Suprapubic skin (tissue), 4 donors: ENCODE data around the gene PNN. TPM values are rescaled to one million over a fixed set of nuclear protein-coding genes. Genes with fewer than 3 reads are reported as not detected.
"Not testable (repeated sequence)": the region's sequence is repeated elsewhere in the genome, so short reads cannot be mapped to it uniquely, and the experiment has no call there.

Experiments used
- DNase-seq, 2 donors: peaks; one replicate each; pipeline ENCODE4 v3.0.0-alpha.2; 2019; ENCODE audit warnings: low spot score in 2 of 2
- H3K27ac ChIP-seq: fragments of 200-600 bp; sonication (generic); one replicate; pipeline ENCODE4 v1.5.1; 2019
- H3K27me3 ChIP-seq: fragments of 200-600 bp; sonication (generic); one replicate; pipeline ENCODE4 v1.5.1; 2019
- H3K36me3 ChIP-seq: fragments of 200-600 bp; sonication (generic); one replicate; pipeline ENCODE4 v1.5.1; 2019
- H3K4me1 ChIP-seq: fragments of 200-600 bp; sonication (generic); one replicate; pipeline ENCODE4 v1.5.1; 2019
- H3K4me3 ChIP-seq: fragments of 200-600 bp; sonication (generic); one replicate; pipeline ENCODE4 v1.5.1; 2019; ENCODE audit warnings: mild to moderate bottlenecking
- H3K9me3 ChIP-seq: fragments of 200-600 bp; sonication (generic); one replicate; pipeline ENCODE4 v1.5.1; 2019
- EP300 ChIP-seq: sonication (generic); formaldehyde crosslinking; IDR thresholded peaks from one replicate; pipeline ENCODE4 v1.6.1; 2017; ENCODE audit warnings: antibody characterized with exemption
- POLR2A ChIP-seq, 2 donors: fragments of 450-650 bp; IDR thresholded peaks; one replicate each; pipeline ENCODE4 v1.6.1; 2017; ENCODE audit warnings: antibody characterized with exemption in 2 of 2, mild to moderate bottlenecking in 2 of 2, moderate library complexity in 2 of 2
- POLR2AphosphoS5 ChIP-seq, 3 donors: sonication (generic); formaldehyde crosslinking; IDR thresholded peaks; one replicate each; pipeline ENCODE4 v1.6.1; 2017; ENCODE audit warnings: antibody characterized with exemption in 3 of 3
- WGBS: methylation state at CpG from one replicate; pipeline ENCODE4 v1.1.5; 2018; 5-methylcytosine and 5-hydroxymethylcytosine counted together
- total RNA-seq, 4 donors: library from RNA; depleted of rRNA; stranded (reverse); fragments of >200 nt; gene quantifications; one replicate each; pipeline ENCODE4 v1.1.0, GENCODE V29; 2016
- TF ChIP-seq, protein P1 (sequence below), 2 donors: fragments of 200-600 bp in 1 of 2; fragments of 450-650 bp in 1 of 2; sonication (generic) in 1 of 2; IDR thresholded peaks; one replicate each; pipeline ENCODE4 v1.5.1; 2016 to 2019; ENCODE audit warnings: antibody characterized with exemption in 2 of 2, mild to moderate bottlenecking in 1 of 2, moderate library complexity in 1 of 2

Gene PNN
- 10 to 100 TPM; 24.8 to 63.3 (median 26.4) TPM for total RNA-seq

DNA sequence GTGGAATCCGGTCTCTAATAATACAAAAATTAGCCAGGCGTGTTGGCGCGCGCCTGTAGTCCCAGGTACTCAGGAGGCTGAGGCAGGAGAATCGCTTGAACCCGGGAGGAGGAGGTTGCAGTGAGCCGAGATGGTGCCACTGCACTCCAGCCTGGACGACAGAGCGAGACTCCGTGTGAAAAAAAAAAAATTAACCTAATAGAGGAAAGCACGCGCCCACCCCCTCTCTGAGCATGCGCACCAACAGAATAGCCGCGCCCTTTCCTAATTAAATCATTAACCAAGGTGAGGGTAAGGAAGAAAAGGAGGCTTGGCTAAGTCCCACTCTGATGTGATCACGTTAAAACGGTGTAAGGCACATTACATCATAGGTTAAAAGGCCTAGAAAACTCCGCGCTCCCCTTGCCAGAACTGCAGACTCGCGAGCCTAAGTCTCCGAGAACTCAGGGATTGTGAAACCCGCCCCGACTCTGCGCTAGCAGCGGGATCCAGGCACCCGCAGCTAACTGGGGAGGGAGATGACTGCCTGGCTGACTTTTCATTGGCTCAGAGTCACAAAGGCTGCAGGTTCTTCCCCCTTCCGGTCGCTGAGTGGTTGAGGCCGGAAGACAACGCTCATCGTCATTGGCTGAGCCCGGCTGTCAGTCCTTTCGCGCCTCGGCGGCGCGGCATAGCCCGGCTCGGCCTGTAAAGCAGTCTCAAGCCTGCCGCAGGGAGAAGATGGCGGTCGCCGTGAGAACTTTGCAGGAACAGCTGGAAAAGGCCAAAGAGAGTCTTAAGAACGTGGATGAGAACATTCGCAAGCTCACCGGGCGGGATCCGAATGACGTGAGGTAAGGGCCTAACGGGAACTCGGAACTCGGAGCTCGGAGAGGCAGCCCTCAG lies at the start of gene PNN:
Gene PNN, plus strand, starts transcription at position 695 of the 885 bp plus-strand sequence. Its CDS starts 26 bp downstream, at position 721.
- H3K27ac ChIP-seq: peak within 1 kb of the TSS; percentile 93
- DNase-seq: peak; percentile 99
- peak within 1 kb of the TSS; percentile 94 for H3K4me3 ChIP-seq
- H3K9me3 ChIP-seq: no peaks in the 10 kb centered on the region
- TF ChIP-seq EP300: no peak
- TF ChIP-seq, protein P1, sequence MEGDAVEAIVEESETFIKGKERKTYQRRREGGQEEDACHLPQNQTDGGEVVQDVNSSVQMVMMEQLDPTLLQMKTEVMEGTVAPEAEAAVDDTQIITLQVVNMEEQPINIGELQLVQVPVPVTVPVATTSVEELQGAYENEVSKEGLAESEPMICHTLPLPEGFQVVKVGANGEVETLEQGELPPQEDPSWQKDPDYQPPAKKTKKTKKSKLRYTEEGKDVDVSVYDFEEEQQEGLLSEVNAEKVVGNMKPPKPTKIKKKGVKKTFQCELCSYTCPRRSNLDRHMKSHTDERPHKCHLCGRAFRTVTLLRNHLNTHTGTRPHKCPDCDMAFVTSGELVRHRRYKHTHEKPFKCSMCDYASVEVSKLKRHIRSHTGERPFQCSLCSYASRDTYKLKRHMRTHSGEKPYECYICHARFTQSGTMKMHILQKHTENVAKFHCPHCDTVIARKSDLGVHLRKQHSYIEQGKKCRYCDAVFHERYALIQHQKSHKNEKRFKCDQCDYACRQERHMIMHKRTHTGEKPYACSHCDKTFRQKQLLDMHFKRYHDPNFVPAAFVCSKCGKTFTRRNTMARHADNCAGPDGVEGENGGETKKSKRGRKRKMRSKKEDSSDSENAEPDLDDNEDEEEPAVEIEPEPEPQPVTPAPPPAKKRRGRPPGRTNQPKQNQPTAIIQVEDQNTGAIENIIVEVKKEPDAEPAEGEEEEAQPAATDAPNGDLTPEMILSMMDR (IDR thresholded peaks at IDR 0.05): no peak
- peak; percentile 81 to 97 (median 87) for TF ChIP-seq POLR2AphosphoS5 (IDR thresholded peaks at IDR 0.05)
- peak; percentile 77 to 95 for TF ChIP-seq POLR2A (IDR thresholded peaks at IDR 0.05)
- peaks cover 33% of the 10 kb centered on the region for H3K36me3 ChIP-seq
- no peaks in the 10 kb centered on the region for H3K27me3 ChIP-seq
- H3K4me1 ChIP-seq: peaks cover 21% of the 10 kb centered on the region
- 4% methylated on average over 49 of the region's 56 CpGs for WGBS

DNA sequence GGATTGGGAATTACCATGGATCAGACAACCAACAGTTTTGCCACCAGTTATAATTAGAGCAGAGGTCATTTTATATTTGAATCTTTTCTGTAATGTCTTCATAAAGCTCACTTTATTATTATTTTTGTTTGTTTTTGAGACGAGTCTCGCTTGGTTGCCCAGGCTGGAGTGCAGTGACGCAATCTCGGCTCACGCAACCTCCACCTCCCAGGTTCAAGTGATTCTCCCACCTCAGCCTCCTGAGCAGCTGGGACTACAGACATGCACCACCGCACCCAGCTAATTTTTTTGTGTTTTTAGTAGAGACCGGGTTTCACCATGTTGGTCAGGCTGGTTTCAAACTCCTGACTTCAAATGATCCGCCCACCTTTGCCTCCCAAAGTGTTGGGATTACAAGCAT lies 37.2 kb upstream of the PNN start:
- DNase-seq, H3K4me1 ChIP-seq, H3K4me3 ChIP-seq, H3K9me3 ChIP-seq, H3K27me3 ChIP-seq, H3K27ac ChIP-seq: not testable (repeated sequence)
- H3K36me3 ChIP-seq: peaks cover 53% of the 10 kb centered on the region
- 96% methylated on average over 8 of the region's 8 CpGs for WGBS

GRCh38 chr14:39138440-39138839 lies 36.6 kb upstream of the PNN start:
- no peak for DNase-seq
- peaks cover 53% of the 10 kb centered on the region for H3K36me3 ChIP-seq

DNA sequence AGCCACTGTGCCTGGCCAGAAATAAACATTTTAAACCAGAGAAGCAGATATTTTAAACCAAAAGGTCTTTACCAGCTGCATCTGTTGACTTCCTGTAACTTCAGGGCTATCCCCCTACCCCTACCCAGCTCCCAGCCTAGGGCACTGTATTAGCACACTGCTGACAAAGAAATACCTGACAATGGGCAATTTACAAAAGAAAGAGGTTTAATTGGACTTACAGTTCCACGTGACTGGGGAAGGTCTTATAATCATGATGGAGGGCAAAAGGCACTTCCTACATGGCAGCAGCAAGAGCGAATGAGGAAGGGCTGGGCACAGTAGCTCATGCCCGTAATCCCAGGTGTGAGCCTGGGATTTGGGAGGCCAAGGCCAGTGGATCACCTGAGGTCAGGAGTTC lies 34.9 kb upstream of the PNN start:
- H3K36me3 ChIP-seq: peaks cover 45% of the 10 kb centered on the region

More at GRCh38 chr14:39138440-39138839, 36.6 kb upstream of the PNN start:
- WGBS: 91% methylated on average over 1 of the region's 1 CpG
- H3K9me3 ChIP-seq: no peaks in the 10 kb centered on the region
- no peaks in the 10 kb centered on the region for H3K4me1 ChIP-seq
- H3K4me3 ChIP-seq: no peak overlapping the region
- no peak overlapping the region for H3K27ac ChIP-seq
- no peaks in the 10 kb centered on the region for H3K27me3 ChIP-seq
- TF ChIP-seq EP300 (no peak), POLR2AphosphoS5 (IDR thresholded peaks at IDR 0.05) (no peak), POLR2A (IDR thresholded peaks at IDR 0.05) (no peak)
- TF ChIP-seq, protein P1 (IDR thresholded peaks at IDR 0.05): no peak

DNA sequence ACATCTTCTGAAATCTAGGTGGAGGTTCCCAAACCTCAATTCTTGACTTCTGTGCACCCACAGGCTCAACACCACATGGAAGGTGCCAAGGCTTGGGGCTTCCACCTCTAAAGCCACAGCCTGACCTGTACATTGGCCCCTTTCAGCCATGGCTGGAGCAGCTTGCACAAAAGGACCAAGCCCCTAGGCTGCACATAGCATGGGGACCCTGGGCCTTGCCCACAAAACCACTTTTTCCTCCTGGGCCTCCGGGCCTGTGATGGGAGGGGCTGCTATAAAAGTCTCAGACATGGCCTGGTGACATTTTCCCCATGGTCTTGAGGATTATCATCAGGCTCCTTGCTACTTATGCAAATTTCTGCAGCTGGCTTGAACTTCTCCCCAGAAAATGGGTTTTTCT lies 33.4 kb upstream of the PNN start:
- whole genome bisulfite sequencing: 100% methylated on average over 1 of the region's 1 CpG
- not testable (repeated sequence) for H3K9me3 ChIP-seq, H3K27me3 ChIP-seq, H3K4me1 ChIP-seq, H3K4me3 ChIP-seq, DNase-seq, H3K27ac ChIP-seq
- peaks cover 31% of the 10 kb centered on the region for H3K36me3 ChIP-seq

More for the DNA sequence above, 34.9 kb upstream of the PNN start:
- no peaks in the 10 kb centered on the region for H3K27me3 ChIP-seq
- 94% methylated on average over 3 of the region's 3 CpGs for WGBS
- no peaks in the 10 kb centered on the region for H3K9me3 ChIP-seq
- DNase-seq: no peak
- H3K4me1 ChIP-seq: no peaks in the 10 kb centered on the region
- TF ChIP-seq POLR2AphosphoS5 (IDR thresholded peaks at IDR 0.05) (no peak), EP300 (no peak), POLR2A (IDR thresholded peaks at IDR 0.05) (no peak)
- TF ChIP-seq, protein P1 (IDR thresholded peaks at IDR 0.05): no peak
- no peak overlapping the region for H3K4me3 ChIP-seq
- no peak overlapping the region for H3K27ac ChIP-seq

DNA sequence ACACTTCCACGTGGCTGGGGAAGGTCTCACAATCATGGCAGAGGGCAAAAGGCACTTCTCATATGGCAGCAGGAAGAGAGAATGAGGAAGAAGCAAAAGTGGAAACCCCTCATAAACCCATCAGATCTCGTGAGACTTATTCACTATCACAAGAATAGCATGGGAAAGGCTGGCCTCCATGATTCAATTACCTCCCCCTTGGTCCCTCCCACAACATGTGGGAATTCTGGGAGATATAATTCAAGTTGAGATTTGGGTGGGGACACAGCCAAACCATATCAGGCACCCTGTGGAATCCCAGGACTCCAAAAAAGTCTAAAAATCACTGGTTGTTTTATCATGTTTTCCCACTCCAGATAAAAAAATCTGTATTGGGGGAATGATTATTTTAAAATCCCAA lies 31.8 kb upstream of the PNN start:
- WGBS: 80% methylated on average over 2 of the region's 2 CpGs
- not testable (repeated sequence) for H3K4me1 ChIP-seq, H3K27me3 ChIP-seq

More for the DNA sequence above, 31.8 kb upstream of the PNN start:
- not testable (repeated sequence) for H3K27ac ChIP-seq, DNase-seq, H3K4me3 ChIP-seq, H3K9me3 ChIP-seq
- H3K36me3 ChIP-seq: peaks cover 31% of the 10 kb centered on the region
